ENCODE results near the gene DNAH17.

GRCh38 chr17:78544881-78545755 lies 32.1 kb downstream of the DNAH17 start:
- no peak for TF ChIP-seq EZH2phosphoT487 (IDR thresholded peaks at IDR 0.05)
- TF ChIP-seq, protein P1, sequence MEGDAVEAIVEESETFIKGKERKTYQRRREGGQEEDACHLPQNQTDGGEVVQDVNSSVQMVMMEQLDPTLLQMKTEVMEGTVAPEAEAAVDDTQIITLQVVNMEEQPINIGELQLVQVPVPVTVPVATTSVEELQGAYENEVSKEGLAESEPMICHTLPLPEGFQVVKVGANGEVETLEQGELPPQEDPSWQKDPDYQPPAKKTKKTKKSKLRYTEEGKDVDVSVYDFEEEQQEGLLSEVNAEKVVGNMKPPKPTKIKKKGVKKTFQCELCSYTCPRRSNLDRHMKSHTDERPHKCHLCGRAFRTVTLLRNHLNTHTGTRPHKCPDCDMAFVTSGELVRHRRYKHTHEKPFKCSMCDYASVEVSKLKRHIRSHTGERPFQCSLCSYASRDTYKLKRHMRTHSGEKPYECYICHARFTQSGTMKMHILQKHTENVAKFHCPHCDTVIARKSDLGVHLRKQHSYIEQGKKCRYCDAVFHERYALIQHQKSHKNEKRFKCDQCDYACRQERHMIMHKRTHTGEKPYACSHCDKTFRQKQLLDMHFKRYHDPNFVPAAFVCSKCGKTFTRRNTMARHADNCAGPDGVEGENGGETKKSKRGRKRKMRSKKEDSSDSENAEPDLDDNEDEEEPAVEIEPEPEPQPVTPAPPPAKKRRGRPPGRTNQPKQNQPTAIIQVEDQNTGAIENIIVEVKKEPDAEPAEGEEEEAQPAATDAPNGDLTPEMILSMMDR (IDR thresholded peaks at IDR 0.05), result no peak
